Transverse colon (tissue), 4 donors: Measurements from ENCODE around the gene B9D1.

ENCODE experiments used
- POLR2AphosphoS5 ChIP-seq, 3 donors: sonication (generic); formaldehyde crosslinking; IDR thresholded peaks; one replicate each; pipeline ENCODE4 v1.6.1; 2016; ENCODE audit warnings: antibody characterized with exemption in 3 of 3
- TF ChIP-seq, protein P1 (sequence below), 5 experiments: fragments of 200-600 bp in 3 of 5; fragments of 450-650 bp in 2 of 5; sonication (generic) in 3 of 5; IDR thresholded peaks; 1 replicate in 2 of 5; 2 replicates in 3 of 5; pipeline ENCODE4 v1.5.1; 2016 to 2017; ENCODE audit warnings: antibody characterized with exemption in 5 of 5, inconsistent platforms in 3 of 5, mild to moderate bottlenecking in 2 of 5, moderate library complexity in 1 of 5

DNA sequence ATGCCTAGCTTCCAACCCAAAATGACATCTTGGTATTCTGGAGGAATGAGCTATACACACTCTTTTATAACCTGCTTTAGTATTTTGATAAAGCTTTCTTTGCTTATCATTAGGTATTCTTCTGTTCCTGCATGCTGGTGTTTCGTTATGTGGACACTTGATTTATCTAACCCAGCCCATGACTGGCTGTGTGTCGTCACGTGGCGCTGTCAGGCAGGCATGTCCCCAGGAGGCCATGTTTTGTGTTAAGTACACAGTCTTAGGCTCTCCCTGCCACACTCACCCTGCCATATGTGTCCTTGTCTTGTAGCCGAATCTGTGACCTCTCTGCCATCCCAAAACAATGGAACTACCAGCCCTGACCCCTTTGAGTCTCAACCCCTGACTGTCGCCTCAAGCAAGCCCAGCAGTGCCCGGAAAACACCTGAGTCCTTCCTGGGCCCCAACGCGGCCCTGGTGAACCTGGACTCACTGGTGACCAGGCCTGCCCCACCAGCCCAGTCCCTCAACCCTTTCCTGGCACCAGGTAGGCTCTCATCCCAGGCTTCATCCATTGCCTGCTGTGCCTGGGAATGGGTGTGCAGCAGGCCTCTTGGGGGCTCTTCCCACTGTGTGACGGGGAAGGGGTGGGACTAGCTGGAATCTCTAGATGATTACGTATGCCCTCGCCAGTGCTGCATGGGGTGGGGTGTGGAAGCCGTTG, 30.8 kb downstream of the B9D1 start:
- TF ChIP-seq, protein P1, sequence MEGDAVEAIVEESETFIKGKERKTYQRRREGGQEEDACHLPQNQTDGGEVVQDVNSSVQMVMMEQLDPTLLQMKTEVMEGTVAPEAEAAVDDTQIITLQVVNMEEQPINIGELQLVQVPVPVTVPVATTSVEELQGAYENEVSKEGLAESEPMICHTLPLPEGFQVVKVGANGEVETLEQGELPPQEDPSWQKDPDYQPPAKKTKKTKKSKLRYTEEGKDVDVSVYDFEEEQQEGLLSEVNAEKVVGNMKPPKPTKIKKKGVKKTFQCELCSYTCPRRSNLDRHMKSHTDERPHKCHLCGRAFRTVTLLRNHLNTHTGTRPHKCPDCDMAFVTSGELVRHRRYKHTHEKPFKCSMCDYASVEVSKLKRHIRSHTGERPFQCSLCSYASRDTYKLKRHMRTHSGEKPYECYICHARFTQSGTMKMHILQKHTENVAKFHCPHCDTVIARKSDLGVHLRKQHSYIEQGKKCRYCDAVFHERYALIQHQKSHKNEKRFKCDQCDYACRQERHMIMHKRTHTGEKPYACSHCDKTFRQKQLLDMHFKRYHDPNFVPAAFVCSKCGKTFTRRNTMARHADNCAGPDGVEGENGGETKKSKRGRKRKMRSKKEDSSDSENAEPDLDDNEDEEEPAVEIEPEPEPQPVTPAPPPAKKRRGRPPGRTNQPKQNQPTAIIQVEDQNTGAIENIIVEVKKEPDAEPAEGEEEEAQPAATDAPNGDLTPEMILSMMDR (IDR thresholded peaks at IDR 0.05), result no peak
- no peak for TF ChIP-seq POLR2AphosphoS5 (IDR thresholded peaks at IDR 0.05)
